ENCODE measurements around the gene F12.

GRCh38 chr5:177405312-177405711 is 4.1 kb downstream of the F12 start:
- TF ChIP-seq EP300 (IDR thresholded peaks at IDR 0.05): no peak
- TF ChIP-seq, protein P1, sequence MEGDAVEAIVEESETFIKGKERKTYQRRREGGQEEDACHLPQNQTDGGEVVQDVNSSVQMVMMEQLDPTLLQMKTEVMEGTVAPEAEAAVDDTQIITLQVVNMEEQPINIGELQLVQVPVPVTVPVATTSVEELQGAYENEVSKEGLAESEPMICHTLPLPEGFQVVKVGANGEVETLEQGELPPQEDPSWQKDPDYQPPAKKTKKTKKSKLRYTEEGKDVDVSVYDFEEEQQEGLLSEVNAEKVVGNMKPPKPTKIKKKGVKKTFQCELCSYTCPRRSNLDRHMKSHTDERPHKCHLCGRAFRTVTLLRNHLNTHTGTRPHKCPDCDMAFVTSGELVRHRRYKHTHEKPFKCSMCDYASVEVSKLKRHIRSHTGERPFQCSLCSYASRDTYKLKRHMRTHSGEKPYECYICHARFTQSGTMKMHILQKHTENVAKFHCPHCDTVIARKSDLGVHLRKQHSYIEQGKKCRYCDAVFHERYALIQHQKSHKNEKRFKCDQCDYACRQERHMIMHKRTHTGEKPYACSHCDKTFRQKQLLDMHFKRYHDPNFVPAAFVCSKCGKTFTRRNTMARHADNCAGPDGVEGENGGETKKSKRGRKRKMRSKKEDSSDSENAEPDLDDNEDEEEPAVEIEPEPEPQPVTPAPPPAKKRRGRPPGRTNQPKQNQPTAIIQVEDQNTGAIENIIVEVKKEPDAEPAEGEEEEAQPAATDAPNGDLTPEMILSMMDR (IDR thresholded peaks at IDR 0.05): no peak

Measured in gastroesophageal sphincter (tissue), 3 donors.